ENCODE measurements around the gene ODAD4.

ODAD4 gene

GRCh38 chr17:41972571-41973407 lies 42.4 kb downstream of the ODAD4 start:
- Histone ChIP-seq H2AFZ (ENCODE audit: low read length, unreplicated experiment) (no peak overlapping the region), H3K4me3 (ENCODE audit: low read depth, low read length) (no peak overlapping the region), H3K36me3 (ENCODE audit: insufficient read depth, low read length) (peaks cover 34% of the 10 kb centered on the region; the same call in 1 of the 2 replicates), H3K27me3 (ENCODE audit: insufficient read depth, low read length) (no peaks in the 10 kb centered on the region), H3K4me1 (ENCODE audit: control insufficient read depth, insufficient read depth, low read length, unreplicated experiment) (peaks cover 34% of the 10 kb centered on the region), H3K27ac (ENCODE audit: low read depth, low read length) (no peak overlapping the region), H3K79me2 (ENCODE audit: control insufficient read depth, insufficient read depth, low read length, unreplicated experiment) (peaks cover 36% of the 10 kb centered on the region)

DNA sequence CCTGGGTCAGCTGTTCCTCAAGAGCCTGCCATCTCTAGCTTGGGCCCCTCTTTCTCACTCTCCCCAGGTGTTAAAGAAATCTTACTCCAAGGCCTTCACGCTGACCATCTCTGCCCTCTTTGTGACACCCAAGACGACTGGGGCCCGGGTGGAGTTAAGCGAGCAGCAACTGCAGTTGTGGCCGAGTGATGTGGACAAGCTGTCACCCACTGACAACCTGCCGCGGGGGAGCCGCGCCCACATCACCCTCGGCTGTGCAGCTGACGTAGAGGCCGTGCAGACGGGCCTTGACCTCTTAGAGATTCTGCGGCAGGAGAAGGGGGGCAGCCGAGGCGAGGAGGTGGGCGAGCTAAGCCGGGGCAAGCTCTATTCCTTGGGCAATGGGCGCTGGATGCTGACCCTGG lies 43.0 kb downstream of the ODAD4 start:
- no peak overlapping the region for H2AFZ ChIP-seq (ENCODE audit: low read length, unreplicated experiment)
- no peak overlapping the region for H3K4me3 ChIP-seq (ENCODE audit: low read depth, low read length)
- H3K79me2 ChIP-seq (ENCODE audit: control insufficient read depth, insufficient read depth, low read length, unreplicated experiment): peaks cover 30% of the 10 kb centered on the region
- H3K36me3 ChIP-seq (ENCODE audit: insufficient read depth, low read length): peaks cover 30% of the 10 kb centered on the region; the same call in 1 of the 2 replicates
- peaks cover 28% of the 10 kb centered on the region for H3K4me1 ChIP-seq (ENCODE audit: control insufficient read depth, insufficient read depth, low read length, unreplicated experiment)
- H3K27me3 ChIP-seq (ENCODE audit: insufficient read depth, low read length): no peaks in the 10 kb centered on the region
- no peak overlapping the region for H3K27ac ChIP-seq (ENCODE audit: low read depth, low read length)

- peaks cover 28% of the 10 kb centered on the region; the same call in 1 of the 2 replicates for H3K36me3 ChIP-seq (ENCODE audit: insufficient read depth, low read length)
- no peaks in the 10 kb centered on the region for H3K27me3 ChIP-seq (ENCODE audit: insufficient read depth, low read length)
- H3K79me2 ChIP-seq (ENCODE audit: control insufficient read depth, insufficient read depth, low read length, unreplicated experiment): peaks cover 24% of the 10 kb centered on the region
- no peak overlapping the region for H3K27ac ChIP-seq (ENCODE audit: low read depth, low read length)
- H2AFZ ChIP-seq (ENCODE audit: low read length, unreplicated experiment): no peak overlapping the region
- peaks cover 24% of the 10 kb centered on the region for H3K4me1 ChIP-seq (ENCODE audit: control insufficient read depth, insufficient read depth, low read length, unreplicated experiment)
- H3K4me3 ChIP-seq (ENCODE audit: low read depth, low read length): no peak overlapping the region
Measured at GRCh38 chr17:41974031-41974430, 43.6 kb downstream of the ODAD4 start.

DNA sequence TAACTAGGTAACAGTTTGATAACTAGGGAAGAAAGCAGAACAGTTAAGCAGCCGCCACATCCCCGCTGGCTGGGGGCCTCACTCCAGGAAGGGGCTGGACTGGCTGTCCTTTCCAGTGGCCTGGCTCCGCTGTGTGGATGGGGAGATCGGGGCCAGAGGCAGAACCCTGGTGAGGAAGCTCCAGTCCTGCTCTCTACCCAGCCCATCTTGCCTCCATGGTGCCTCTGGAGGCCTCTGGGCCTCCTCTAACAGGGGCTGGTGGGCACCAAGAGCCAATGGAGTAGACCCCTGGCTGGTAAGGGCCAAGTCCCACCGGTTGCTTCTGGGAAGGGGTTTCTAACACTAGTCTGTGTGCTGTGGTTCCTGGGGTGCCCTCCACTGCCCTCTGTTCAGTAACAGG lies 44.2 kb downstream of the ODAD4 start:
- Histone ChIP-seq H3K27ac (ENCODE audit: low read depth, low read length) (no peak overlapping the region), H3K4me3 (ENCODE audit: low read depth, low read length) (no peak overlapping the region), H3K27me3 (ENCODE audit: insufficient read depth, low read length) (no peaks in the 10 kb centered on the region), H3K79me2 (ENCODE audit: control insufficient read depth, insufficient read depth, low read length, unreplicated experiment) (peaks cover 19% of the 10 kb centered on the region), H3K36me3 (ENCODE audit: insufficient read depth, low read length) (peaks cover 28% of the 10 kb centered on the region; the same call in 1 of the 2 replicates), H2AFZ (ENCODE audit: low read length, unreplicated experiment) (no peak overlapping the region), H3K4me1 (ENCODE audit: control insufficient read depth, insufficient read depth, low read length, unreplicated experiment) (peaks cover 24% of the 10 kb centered on the region)

- Histone ChIP-seq H3K79me2 (ENCODE audit: control insufficient read depth, insufficient read depth, low read length, unreplicated experiment) (peaks cover 14% of the 10 kb centered on the region), H3K27ac (ENCODE audit: low read depth, low read length) (0 out of 2 replicates have a peak overlapping the region, but pooled peaks have one; percentile 80), H3K4me3 (ENCODE audit: low read depth, low read length) (no peak overlapping the region), H3K36me3 (ENCODE audit: insufficient read depth, low read length) (peaks cover 31% of the 10 kb centered on the region), H3K4me1 (ENCODE audit: control insufficient read depth, insufficient read depth, low read length, unreplicated experiment) (peaks cover 24% of the 10 kb centered on the region), H3K27me3 (ENCODE audit: insufficient read depth, low read length) (no peaks in the 10 kb centered on the region), H2AFZ (ENCODE audit: low read length, unreplicated experiment) (no peak overlapping the region)
Measured at GRCh38 chr17:41975099-41976083, 45.0 kb downstream of the ODAD4 start.

GRCh38 chr17:41976142-41976768 lies 45.8 kb downstream of the ODAD4 start:
- peaks cover 29% of the 10 kb centered on the region for H3K36me3 ChIP-seq (ENCODE audit: insufficient read depth, low read length)
- peak overlapping the region; percentile 53 for H3K4me3 ChIP-seq (ENCODE audit: low read depth, low read length)
- peaks cover 16% of the 10 kb centered on the region for H3K4me1 ChIP-seq (ENCODE audit: control insufficient read depth, insufficient read depth, low read length, unreplicated experiment)
- H3K27me3 ChIP-seq (ENCODE audit: insufficient read depth, low read length): no peaks in the 10 kb centered on the region
- H3K27ac ChIP-seq (ENCODE audit: low read depth, low read length): peak overlapping the region; percentile 80
- H3K79me2 ChIP-seq (ENCODE audit: control insufficient read depth, insufficient read depth, low read length, unreplicated experiment): peaks cover 5% of the 10 kb centered on the region
- no peak overlapping the region for H2AFZ ChIP-seq (ENCODE audit: low read length, unreplicated experiment)

DNA sequence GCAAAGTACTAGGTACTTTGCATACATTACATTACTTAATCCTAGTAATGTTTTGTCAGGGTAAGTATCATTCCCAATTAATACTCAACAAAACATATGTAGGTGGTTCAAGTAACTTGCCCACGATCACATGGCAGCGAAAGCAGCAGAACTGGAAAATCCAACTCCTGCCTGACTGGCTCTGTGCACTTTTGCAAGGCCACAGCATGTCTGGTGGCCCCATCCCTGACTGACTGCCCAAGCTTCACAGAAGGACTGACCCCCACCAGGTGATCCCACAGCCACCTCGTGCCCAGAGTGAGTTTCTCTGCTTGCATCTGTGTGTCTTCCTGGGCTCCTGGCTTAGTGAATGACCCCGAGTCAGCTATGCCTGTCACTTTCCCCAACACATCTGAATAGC lies 47.6 kb downstream of the ODAD4 start:
- H3K4me3 ChIP-seq (ENCODE audit: low read depth, low read length): no peak overlapping the region
- no peak overlapping the region for H3K27ac ChIP-seq (ENCODE audit: low read depth, low read length)
- H3K36me3 ChIP-seq (ENCODE audit: insufficient read depth, low read length): peaks cover 25% of the 10 kb centered on the region
- H3K79me2 ChIP-seq (ENCODE audit: control insufficient read depth, insufficient read depth, low read length, unreplicated experiment): no peaks in the 10 kb centered on the region
- no peaks in the 10 kb centered on the region for H3K27me3 ChIP-seq (ENCODE audit: insufficient read depth, low read length)
- peaks cover 16% of the 10 kb centered on the region for H3K4me1 ChIP-seq (ENCODE audit: control insufficient read depth, insufficient read depth, low read length, unreplicated experiment)
- no peak overlapping the region for H2AFZ ChIP-seq (ENCODE audit: low read length, unreplicated experiment)

- Histone ChIP-seq H2AFZ (ENCODE audit: low read length, unreplicated experiment) (no peak overlapping the region), H3K4me1 (ENCODE audit: control insufficient read depth, insufficient read depth, low read length, unreplicated experiment) (peaks cover 2% of the 10 kb centered on the region), H3K79me2 (ENCODE audit: control insufficient read depth, insufficient read depth, low read length, unreplicated experiment) (no peaks in the 10 kb centered on the region), H3K27ac (ENCODE audit: low read depth, low read length) (no peak overlapping the region), H3K36me3 (ENCODE audit: insufficient read depth, low read length) (peaks cover 42% of the 10 kb centered on the region), H3K27me3 (ENCODE audit: insufficient read depth, low read length) (no peaks in the 10 kb centered on the region), H3K4me3 (ENCODE audit: low read depth, low read length) (no peak overlapping the region)
Measured at GRCh38 chr17:41982026-41982760, 51.8 kb downstream of the ODAD4 start.

DNA sequence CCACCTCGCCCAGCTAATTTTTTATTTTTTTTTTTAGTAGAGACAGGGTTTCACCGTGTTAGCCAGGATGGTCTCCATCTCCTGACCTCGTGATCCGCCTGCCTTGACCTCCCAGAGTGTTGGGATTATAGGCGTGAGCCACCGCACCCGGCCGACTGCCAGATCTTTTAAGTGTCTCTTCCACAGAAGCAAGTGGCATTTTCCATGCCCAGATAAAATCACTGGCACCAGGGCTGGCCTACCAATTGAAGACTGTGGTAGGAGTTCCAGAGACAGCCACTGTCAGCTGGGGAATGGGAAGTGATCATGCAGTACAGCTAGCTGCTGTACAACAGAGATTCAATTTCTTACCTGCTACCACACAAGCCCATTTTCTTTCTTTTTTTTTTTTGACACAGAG lies 54.0 kb downstream of the ODAD4 start:
- Histone ChIP-seq H3K36me3 (ENCODE audit: insufficient read depth, low read length) (peaks cover 63% of the 10 kb centered on the region), H3K27ac (ENCODE audit: low read depth, low read length) (no peak overlapping the region)

GRCh38 chr17:41985919-41986318 lies 55.5 kb downstream of the ODAD4 start:
- H3K4me1 ChIP-seq (ENCODE audit: control insufficient read depth, insufficient read depth, low read length, unreplicated experiment): no peaks in the 10 kb centered on the region
- H3K36me3 ChIP-seq (ENCODE audit: insufficient read depth, low read length): peaks cover 61% of the 10 kb centered on the region
- H3K27me3 ChIP-seq (ENCODE audit: insufficient read depth, low read length): no peaks in the 10 kb centered on the region
- H2AFZ ChIP-seq (ENCODE audit: low read length, unreplicated experiment): no peak overlapping the region
- H3K27ac ChIP-seq (ENCODE audit: low read depth, low read length): no peak overlapping the region
- peaks cover 2% of the 10 kb centered on the region for H3K79me2 ChIP-seq (ENCODE audit: control insufficient read depth, insufficient read depth, low read length, unreplicated experiment)
- H3K4me3 ChIP-seq (ENCODE audit: low read depth, low read length): no peak overlapping the region

More for the DNA sequence above, 54.0 kb downstream of the ODAD4 start:
- H3K27me3 ChIP-seq (ENCODE audit: insufficient read depth, low read length): no peaks in the 10 kb centered on the region
- no peak overlapping the region for H2AFZ ChIP-seq (ENCODE audit: low read length, unreplicated experiment)
- H3K4me1 ChIP-seq (ENCODE audit: control insufficient read depth, insufficient read depth, low read length, unreplicated experiment): no peaks in the 10 kb centered on the region
- no peak overlapping the region for H3K4me3 ChIP-seq (ENCODE audit: low read depth, low read length)
- peaks cover 2% of the 10 kb centered on the region for H3K79me2 ChIP-seq (ENCODE audit: control insufficient read depth, insufficient read depth, low read length, unreplicated experiment)

All from ACC112 (cell line).